SK-N-MC (cell line): Measurements from ENCODE around the gene MSS51.
"Not testable (repeated sequence)": the region's sequence is repeated elsewhere in the genome, so short reads cannot be mapped to it uniquely, and the experiment has no call there.

Source experiments
- DNase-seq: peaks from one replicate; pipeline ENCODE4 v3.0.0-alpha.2; 2011; ENCODE audit warnings: low read depth, low spot score
- H3K27ac ChIP-seq: fragments of 200-600 bp; sonication (generic); 2 replicates; pipeline ENCODE4 v1.5.1; 2016; ENCODE audit warnings: mixed run types
- H3K36me3 ChIP-seq: fragments of 200-600 bp; sonication (generic); 2 replicates; pipeline ENCODE4 v1.6.1; 2017; ENCODE audit warnings: antibody characterized with exemption, low read length, mixed read lengths; ENCODE audit not compliant: insufficient read depth
- H3K4me3 ChIP-seq: fragments of 200-600 bp; sonication (generic); 2 replicates; pipeline ENCODE4 v1.5.1; 2016
- H3K9ac ChIP-seq: fragments of 200-600 bp; sonication (generic); 2 replicates; pipeline ENCODE4 v1.8.0; 2017; ENCODE audit warnings: mixed run types, mixed read lengths; ENCODE audit not compliant: insufficient read length
- H3K9me3 ChIP-seq: fragments of 200-600 bp; sonication (generic); 2 replicates; pipeline ENCODE4 v1.6.1; 2017; ENCODE audit warnings: low read depth, mild to moderate bottlenecking, antibody characterized with exemption, low read length, moderate library complexity, mixed read lengths
- EZH2 ChIP-seq: fragments of 200-600 bp; sonication (generic); IDR thresholded peaks from one replicate; pipeline ENCODE4 v1.6.1; 2017; ENCODE audit warnings: antibody characterized with exemption
- FOXP2 ChIP-seq: optimal IDR thresholded peaks from 2 replicates; pipeline ENCODE3; 2011; ENCODE audit warnings: mild to moderate bottlenecking, moderate library complexity; ENCODE audit not compliant: insufficient read depth; ENCODE audit errors: extremely low read length, control extremely low read depth
- POLR2AphosphoS5 ChIP-seq: IDR thresholded peaks from 2 replicates; pipeline ENCODE4 v1.6.1; 2012; ENCODE audit warnings: mild to moderate bottlenecking, low read depth, low read length, borderline replicate concordance

MSS51 gene

DNA sequence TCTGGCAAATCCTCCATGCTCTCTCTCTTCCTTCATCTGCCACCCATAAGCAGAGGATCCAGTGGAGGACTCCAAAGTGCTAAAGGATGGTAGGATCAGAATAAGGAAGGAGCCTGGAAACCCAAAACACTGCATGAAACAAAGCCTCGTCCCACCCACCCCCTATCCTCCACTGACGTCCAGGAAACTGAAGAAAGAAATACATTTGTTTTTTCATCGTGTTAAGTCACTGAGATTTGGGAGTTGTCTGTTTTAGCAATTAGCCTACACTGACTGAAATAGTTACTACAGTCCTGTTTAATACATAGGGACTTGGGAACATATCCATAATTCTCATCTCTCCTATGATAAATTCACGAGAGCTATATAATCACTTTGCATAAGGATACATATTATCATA, 34.3 kb downstream of the MSS51 start:
- Histone ChIP-seq H3K4me3 (no peak overlapping the region), H3K27ac (no peak overlapping the region), H3K9me3 (no peaks in the 10 kb centered on the region), H3K36me3 (peaks cover 12% of the 10 kb centered on the region), H3K9ac (no peak overlapping the region)
- no peak for DNase-seq
- no peak for TF ChIP-seq POLR2AphosphoS5
- no peak for TF ChIP-seq EZH2
- TF ChIP-seq FOXP2, result no peak

- no peak overlapping the region for H3K27ac ChIP-seq
- DNase-seq, result no peak
- peaks cover 12% of the 10 kb centered on the region for H3K36me3 ChIP-seq
- H3K9me3 ChIP-seq, result no peaks in the 10 kb centered on the region
- no peak overlapping the region for H3K4me3 ChIP-seq
- TF ChIP-seq FOXP2 (no peak), POLR2AphosphoS5 (no peak), EZH2 (no peak)
- H3K9ac ChIP-seq, result no peak overlapping the region
Measured at GRCh38 chr10:73398024-73398423, 35.3 kb downstream of the MSS51 start.

DNA sequence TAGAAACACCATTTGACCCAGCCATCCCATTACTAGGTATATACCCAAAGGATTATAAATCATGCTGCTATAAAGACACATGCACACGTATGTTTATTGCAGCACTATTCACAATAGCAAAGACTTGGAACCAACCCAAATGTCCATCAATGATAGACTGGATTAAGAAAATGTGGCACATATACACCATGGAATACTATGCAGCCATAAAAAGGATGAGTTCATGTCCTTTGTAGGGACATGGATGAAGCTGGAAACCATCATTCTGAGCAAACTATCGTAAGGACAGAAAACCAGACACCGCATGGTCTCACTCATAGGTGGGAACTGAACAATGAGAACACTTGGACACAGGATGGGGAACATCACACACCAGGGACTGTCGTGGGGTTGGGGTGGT, 39.0 kb downstream of the MSS51 start:
- peaks cover 12% of the 10 kb centered on the region for H3K36me3 ChIP-seq
- H3K4me3 ChIP-seq, H3K9ac ChIP-seq, DNase-seq, H3K27ac ChIP-seq, H3K9me3 ChIP-seq: not testable (repeated sequence)

DNA sequence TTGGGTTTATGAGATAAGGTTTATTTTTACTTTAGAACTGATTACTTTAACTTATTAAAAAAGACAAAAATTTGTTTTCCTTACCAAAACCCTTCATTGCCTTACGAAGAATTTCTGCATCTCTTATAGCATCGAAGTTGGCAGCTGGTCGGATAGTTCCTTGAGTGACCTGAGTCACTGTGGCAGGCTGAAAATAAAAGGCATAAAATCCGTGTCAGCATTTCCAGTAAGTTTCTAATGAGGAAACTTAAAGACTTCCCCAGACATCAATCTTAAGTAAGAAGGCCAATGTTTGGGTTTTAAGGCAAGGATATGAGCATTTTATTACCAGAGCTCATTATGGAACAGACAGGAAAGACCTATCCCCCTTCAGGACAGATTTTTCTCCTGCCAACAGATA, 45.1 kb downstream of the MSS51 start:
- no peak for DNase-seq
- H3K4me3 ChIP-seq, result no peak overlapping the region
- H3K9ac ChIP-seq, result no peak overlapping the region
- no peak for TF ChIP-seq EZH2
- TF ChIP-seq FOXP2, result no peak
- TF ChIP-seq POLR2AphosphoS5, result no peak
- H3K36me3 ChIP-seq, result peaks cover 2% of the 10 kb centered on the region; the same call in 1 of the 2 replicates
- no peak overlapping the region for H3K27ac ChIP-seq
- no peaks in the 10 kb centered on the region for H3K9me3 ChIP-seq

DNA sequence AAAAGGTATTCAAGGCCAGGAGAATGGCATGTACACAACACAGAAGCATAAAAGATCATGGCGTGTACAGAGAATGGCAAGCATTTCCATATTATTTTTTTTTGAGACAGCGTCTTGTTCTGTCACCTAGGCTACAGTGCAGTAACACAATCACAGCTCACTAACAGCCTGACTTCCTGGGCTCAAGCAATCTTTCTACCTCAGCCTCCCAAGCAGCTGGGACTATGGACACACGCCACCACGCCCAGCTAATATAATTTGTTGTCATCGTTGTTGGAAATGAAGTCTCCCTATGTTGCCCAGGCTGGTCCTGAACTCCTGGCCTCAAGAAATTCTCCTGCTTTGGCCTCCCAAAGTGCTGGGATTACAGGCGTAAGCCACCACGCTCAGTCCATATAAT, 46.8 kb downstream of the MSS51 start:
- no peak overlapping the region for H3K27ac ChIP-seq
- H3K36me3 ChIP-seq, result peaks cover 6% of the 10 kb centered on the region; the same call in 1 of the 2 replicates
- no peak overlapping the region for H3K4me3 ChIP-seq
- H3K9ac ChIP-seq, result no peak overlapping the region
- DNase-seq, result no peak
- no peak for TF ChIP-seq FOXP2
- TF ChIP-seq POLR2AphosphoS5, result no peak
- no peak for TF ChIP-seq EZH2
- no peaks in the 10 kb centered on the region for H3K9me3 ChIP-seq

GRCh38 chr10:73379064-73379748, 54.2 kb downstream of the MSS51 start:
- no peak overlapping the region for H3K4me3 ChIP-seq
- peaks cover 6% of the 10 kb centered on the region; the same call in 1 of the 2 replicates for H3K36me3 ChIP-seq
- TF ChIP-seq POLR2AphosphoS5 (no peak), EZH2 (no peak), FOXP2 (no peak)
- no peak for DNase-seq
- no peaks in the 10 kb centered on the region for H3K9me3 ChIP-seq
- H3K27ac ChIP-seq, result no peak overlapping the region
- H3K9ac ChIP-seq, result no peak overlapping the region

DNA sequence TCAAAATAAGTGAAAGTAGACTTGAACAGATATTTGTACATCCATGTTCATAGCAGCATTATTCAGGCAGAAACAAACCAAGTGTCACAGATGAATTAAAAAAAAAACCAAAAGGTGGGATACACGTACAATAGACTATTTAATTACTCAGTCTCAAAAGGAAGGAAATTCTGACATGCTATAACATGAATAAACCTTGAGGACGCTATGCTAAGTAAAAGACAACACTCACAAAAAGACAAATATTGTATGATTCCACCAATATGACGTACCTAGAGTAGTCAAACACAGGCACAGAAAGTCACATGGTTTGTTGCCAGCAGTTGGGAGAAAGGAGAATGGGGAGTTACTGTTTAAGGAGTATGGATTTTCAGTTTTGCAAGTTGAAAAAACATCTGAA, 56.7 kb downstream of the MSS51 start:
- no peak overlapping the region for H3K27ac ChIP-seq
- no peak for TF ChIP-seq FOXP2
- no peak for TF ChIP-seq EZH2
- TF ChIP-seq POLR2AphosphoS5, result no peak
- H3K9me3 ChIP-seq, result no peaks in the 10 kb centered on the region
- no peak overlapping the region for H3K4me3 ChIP-seq
- no peak overlapping the region for H3K9ac ChIP-seq
- H3K36me3 ChIP-seq, result no peaks in the 10 kb centered on the region; the same call in 1 of the 2 replicates
- DNase-seq, result no peak
